ENCODE results near the gene SND1.

The SND1 gene

DNA sequence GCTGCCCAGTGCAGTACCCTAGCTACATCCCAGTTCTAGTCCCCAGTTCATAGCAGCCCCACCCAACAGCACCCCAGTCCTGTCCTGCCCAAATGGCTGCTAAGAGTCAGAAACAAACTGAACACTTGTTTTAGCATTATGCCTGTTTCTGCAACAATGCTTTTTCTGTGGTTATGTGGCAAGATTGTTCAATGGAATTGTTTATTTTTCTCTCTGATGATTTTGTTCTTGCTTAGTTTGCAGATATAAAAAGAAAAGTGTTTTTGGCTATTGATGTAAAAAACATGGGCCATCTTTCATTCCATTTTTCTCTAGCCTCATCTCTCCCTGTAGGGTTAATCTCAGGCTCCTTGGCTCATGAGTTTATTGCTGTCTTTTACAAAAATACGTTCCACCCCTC lies 336.8 kb downstream of the SND1 start:
- Mint-ChIP-seq H3K4me1 (ENCODE audit: low read depth) (peaks cover 5% of the 10 kb centered on the region), H3K36me3 (ENCODE audit: low read depth) (peaks cover 10% of the 10 kb centered on the region), H3K9me3 (no peaks in the 10 kb centered on the region), H3K4me3 (no peak overlapping the region), H3K27ac (no peak overlapping the region), H3K27me3 (ENCODE audit: low read depth) (no peaks in the 10 kb centered on the region)
- DNase-seq (ENCODE audit: low spot score) = no peak

DNA sequence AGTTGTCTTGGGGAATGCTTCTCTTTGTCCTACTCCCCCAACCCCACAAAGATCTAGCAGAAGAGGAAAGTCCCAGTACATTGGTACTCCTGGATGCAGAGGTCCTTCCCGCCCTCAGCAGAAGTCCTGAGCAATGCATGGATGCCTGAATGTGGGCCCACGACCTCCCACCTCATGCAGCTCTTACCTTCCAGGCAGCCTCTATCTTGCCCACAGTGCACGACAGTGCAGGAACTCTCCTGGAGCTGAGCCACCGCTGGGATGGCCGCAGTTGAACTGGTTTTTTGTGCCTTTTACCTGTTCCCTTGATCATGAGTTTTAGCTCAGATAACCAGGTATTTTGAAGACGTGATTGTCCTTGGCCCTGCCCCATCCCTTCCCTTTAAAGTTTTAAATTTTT lies 341.3 kb downstream of the SND1 start:
- Mint-ChIP-seq H3K27me3 (ENCODE audit: low read depth) (no peaks in the 10 kb centered on the region), H3K4me3 (no peak overlapping the region), H3K4me1 (ENCODE audit: low read depth) (peaks cover 2% of the 10 kb centered on the region), H3K36me3 (ENCODE audit: low read depth) (peaks cover 19% of the 10 kb centered on the region), H3K9me3 (no peaks in the 10 kb centered on the region), H3K27ac (no peak overlapping the region)
- no peak for DNase-seq (ENCODE audit: low spot score)

DNA sequence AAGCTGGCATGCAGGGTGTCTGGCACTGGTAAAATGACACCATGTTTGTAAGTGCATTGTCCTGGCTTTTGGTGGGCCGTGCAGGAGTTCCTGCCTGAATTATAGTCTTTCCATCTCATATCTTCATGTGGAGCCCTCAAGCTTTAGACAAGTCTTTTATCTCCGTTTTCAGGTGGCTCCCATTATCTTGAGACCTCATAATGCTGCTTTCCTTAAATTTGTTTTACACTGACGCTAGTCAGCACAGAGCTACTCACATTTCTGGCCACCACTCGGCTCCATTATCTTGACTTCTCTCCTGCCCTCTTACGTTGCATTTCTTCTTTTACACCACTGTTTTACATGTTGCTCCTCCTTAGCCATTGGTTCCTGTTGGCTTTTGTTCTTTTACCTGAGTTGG lies 342.0 kb downstream of the SND1 start:
- no peak overlapping the region for H3K27ac Mint-ChIP-seq
- H3K4me3 Mint-ChIP-seq = no peak overlapping the region

DNA sequence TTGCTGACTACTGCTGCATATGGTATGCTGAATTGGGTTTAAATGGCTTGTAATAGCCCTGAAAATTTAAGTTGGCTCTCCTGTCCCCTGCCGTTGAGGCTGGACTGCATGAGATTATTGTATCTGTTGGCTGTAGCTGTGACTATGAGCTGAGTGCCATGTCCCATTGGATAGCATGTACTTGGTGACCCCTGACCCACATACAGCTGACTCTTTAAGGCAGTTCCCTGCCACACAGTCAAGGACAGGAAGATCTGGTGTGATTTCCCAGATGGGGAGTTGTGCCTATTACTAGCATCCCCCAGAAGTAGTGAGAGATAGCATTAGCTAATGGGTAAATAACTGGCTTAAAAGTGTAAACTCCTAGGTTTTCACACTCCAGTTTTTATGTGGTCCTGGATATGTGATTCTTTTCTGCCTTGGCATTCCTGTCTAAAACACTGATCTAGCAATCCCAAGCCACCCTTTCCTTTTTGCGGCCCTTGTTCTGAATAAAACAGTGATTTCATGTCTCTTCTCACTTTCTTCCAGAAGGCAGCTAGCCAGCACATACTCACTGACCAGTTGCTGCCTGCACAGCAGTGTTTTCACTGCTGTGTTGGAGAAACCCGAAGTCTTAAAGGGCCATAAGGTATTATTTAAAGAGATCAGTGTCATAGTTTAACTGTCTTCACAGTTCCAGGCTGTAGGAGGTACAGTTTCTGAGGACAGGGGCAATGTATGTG lies 343.3 kb downstream of the SND1 start:
- no peaks in the 10 kb centered on the region for H3K27me3 Mint-ChIP-seq (ENCODE audit: low read depth)
- H3K9me3 Mint-ChIP-seq = no peaks in the 10 kb centered on the region
- no peak overlapping the region for H3K4me3 Mint-ChIP-seq
- peaks cover 19% of the 10 kb centered on the region for H3K36me3 Mint-ChIP-seq (ENCODE audit: low read depth)
- no peak for DNase-seq (ENCODE audit: low spot score)
- no peaks in the 10 kb centered on the region for H3K4me1 Mint-ChIP-seq (ENCODE audit: low read depth)
- H3K27ac Mint-ChIP-seq = no peak overlapping the region

More for the DNA sequence above, 342.0 kb downstream of the SND1 start:
- Mint-ChIP-seq H3K4me1 (ENCODE audit: low read depth) (no peaks in the 10 kb centered on the region), H3K9me3 (no peaks in the 10 kb centered on the region), H3K36me3 (ENCODE audit: low read depth) (peaks cover 19% of the 10 kb centered on the region), H3K27me3 (ENCODE audit: low read depth) (no peaks in the 10 kb centered on the region)
- no peak for DNase-seq (ENCODE audit: low spot score)

DNA sequence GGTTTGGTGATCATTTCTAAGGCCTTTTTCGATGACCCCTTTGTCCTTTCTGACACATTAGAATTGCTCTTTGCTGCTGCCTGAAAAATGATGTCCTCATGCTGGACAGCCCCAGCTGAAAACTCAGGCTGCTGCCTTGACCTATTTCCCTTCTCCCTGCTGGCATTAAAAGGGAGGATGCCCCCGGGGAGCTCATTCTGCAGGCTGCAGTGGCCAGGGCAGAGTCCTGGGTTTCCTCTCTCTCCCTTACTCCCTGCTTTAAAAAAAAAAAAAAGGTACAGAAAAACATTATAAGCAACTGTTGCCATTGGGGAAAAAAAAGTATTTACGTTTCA lies 343.9 kb downstream of the SND1 start:
- no peaks in the 10 kb centered on the region for H3K4me1 Mint-ChIP-seq (ENCODE audit: low read depth)
- no peak for DNase-seq (ENCODE audit: low spot score)
- no peaks in the 10 kb centered on the region for H3K27me3 Mint-ChIP-seq (ENCODE audit: low read depth)
- no peak overlapping the region for H3K27ac Mint-ChIP-seq
- H3K4me3 Mint-ChIP-seq = no peak overlapping the region
- H3K9me3 Mint-ChIP-seq = no peaks in the 10 kb centered on the region
- peaks cover 19% of the 10 kb centered on the region for H3K36me3 Mint-ChIP-seq (ENCODE audit: low read depth)

DNA sequence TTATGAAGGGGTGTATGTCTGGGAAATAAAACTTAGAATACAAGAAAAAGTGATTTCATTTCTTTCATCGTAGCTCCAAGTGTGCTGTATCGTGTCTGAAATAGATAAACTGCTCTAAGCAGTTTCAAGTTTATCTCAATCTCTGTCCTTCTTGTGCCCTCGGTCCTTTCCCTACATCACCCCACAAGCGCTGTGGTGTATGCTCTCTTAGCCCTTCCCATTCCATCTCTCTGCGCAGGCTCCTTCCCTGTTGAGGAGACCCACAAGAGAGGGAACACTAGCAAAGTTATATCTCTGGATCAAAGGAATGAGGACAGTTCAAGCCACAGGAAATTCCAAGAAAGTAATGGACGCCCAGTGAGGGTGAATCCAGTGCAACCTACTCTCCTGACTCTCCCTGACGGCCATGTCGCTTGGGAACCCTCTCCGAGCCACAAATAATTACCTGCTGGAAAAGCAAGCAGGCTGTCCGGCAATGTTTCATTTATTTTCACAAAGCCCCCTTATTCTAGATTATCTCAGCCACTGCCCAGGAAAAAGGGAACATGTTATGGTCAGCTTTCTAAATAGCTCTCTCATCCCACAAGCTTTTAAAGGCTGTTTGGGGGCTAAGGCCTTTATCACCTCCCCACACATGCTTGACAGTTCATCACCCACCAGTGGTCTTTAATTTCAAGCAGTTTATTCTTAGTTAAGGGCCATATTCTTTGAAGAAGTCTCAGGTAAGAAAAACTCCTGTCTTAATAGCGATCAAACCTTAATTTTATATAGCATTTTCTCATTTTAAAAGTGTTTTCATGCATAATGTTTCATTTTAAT lies 344.5 kb downstream of the SND1 start:
- Mint-ChIP-seq H3K27ac (no peak overlapping the region), H3K9me3 (no peaks in the 10 kb centered on the region), H3K36me3 (ENCODE audit: low read depth) (peaks cover 19% of the 10 kb centered on the region), H3K4me3 (no peak overlapping the region), H3K27me3 (ENCODE audit: low read depth) (no peaks in the 10 kb centered on the region), H3K4me1 (ENCODE audit: low read depth) (no peaks in the 10 kb centered on the region)
- no peak for DNase-seq (ENCODE audit: low spot score)

DNA sequence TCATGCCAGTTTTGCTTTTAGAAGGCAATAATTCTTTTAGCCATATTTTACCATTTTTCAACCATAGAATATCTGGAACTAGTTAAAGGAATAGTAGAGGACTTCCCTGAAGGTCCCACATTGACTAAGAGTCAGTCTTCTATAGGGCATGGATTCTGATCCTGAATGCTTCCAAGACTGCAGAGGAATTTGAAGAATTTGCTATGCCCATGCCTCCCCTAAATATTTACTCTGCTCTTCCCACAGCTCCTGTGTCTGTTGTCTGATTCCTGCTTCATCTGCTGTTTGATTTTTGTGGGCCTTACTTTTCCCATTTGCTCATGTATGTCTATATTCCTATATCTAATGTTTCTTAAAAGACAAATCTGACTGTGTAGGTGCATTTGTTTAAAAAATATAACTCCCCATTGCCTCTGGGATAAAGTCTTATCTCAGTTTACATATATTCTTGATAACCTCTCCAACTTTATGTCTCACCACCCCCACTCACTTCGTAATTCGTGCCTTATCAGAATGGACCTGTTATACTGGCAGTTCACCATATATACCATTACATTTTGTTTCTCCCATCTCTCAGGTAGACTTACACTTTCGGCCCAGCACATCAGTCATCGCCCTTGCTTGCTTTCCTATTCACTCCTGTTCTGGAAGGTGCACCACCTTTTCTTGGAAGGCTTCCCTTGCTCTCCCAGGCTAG lies 345.4 kb downstream of the SND1 start:
- Mint-ChIP-seq H3K36me3 (ENCODE audit: low read depth) (peaks cover 17% of the 10 kb centered on the region), H3K4me1 (ENCODE audit: low read depth) (no peaks in the 10 kb centered on the region), H3K4me3 (no peak overlapping the region), H3K9me3 (no peaks in the 10 kb centered on the region), H3K27ac (no peak overlapping the region), H3K27me3 (ENCODE audit: low read depth) (no peaks in the 10 kb centered on the region)
- no peak for DNase-seq (ENCODE audit: low spot score)

DNA sequence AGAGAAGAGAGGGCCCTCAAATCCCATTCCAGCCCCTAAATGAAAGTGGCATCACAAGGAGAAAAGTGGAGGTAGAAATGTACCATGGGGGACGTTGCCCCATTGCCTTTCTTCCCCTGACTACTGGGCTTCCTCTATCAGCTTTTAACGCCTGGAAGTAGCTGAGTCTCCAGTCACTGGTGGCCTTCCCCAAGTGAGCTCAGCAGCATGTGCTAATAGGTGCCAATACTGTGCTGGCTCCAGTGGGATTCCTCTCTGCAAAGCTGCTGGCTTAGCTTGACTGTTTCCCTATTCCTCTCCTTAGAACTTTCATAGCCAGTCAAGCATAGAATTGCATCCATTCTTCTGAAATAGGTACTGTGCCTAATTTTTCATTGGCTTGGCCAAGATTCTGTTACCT lies 346.7 kb downstream of the SND1 start:
- H3K9me3 Mint-ChIP-seq = no peaks in the 10 kb centered on the region
- H3K36me3 Mint-ChIP-seq (ENCODE audit: low read depth) = peaks cover 10% of the 10 kb centered on the region
- no peak overlapping the region for H3K27ac Mint-ChIP-seq
- DNase-seq (ENCODE audit: low spot score) = no peak
- H3K4me1 Mint-ChIP-seq (ENCODE audit: low read depth) = peaks cover 5% of the 10 kb centered on the region
- no peaks in the 10 kb centered on the region for H3K27me3 Mint-ChIP-seq (ENCODE audit: low read depth)
- H3K4me3 Mint-ChIP-seq = no peak overlapping the region

DNA sequence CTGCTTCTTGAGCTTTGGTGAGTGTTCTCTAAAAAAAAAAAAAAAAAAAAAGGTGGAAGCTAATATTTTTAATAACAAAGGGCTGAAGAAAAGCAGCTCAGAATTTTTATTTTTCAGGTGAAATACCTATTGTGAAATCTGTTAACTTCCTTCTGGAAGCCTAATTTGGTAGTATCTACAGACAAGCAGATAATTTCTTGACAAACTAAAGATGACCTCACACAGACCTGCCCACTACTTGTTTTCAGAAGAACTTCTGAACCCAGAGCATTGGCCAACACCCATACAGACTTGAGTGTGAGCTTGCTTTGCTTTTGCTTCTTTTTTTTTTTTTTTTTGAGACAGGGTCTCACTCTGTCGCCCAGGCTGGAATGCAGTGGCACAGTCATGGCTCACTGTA lies 348.1 kb downstream of the SND1 start:
- no peaks in the 10 kb centered on the region for H3K27me3 Mint-ChIP-seq (ENCODE audit: low read depth)
- H3K27ac Mint-ChIP-seq = no peak overlapping the region
- no peaks in the 10 kb centered on the region for H3K9me3 Mint-ChIP-seq
- H3K4me1 Mint-ChIP-seq (ENCODE audit: low read depth) = peaks cover 8% of the 10 kb centered on the region
- peaks cover 10% of the 10 kb centered on the region for H3K36me3 Mint-ChIP-seq (ENCODE audit: low read depth)
- DNase-seq (ENCODE audit: low spot score) = no peak
- no peak overlapping the region for H3K4me3 Mint-ChIP-seq

DNA sequence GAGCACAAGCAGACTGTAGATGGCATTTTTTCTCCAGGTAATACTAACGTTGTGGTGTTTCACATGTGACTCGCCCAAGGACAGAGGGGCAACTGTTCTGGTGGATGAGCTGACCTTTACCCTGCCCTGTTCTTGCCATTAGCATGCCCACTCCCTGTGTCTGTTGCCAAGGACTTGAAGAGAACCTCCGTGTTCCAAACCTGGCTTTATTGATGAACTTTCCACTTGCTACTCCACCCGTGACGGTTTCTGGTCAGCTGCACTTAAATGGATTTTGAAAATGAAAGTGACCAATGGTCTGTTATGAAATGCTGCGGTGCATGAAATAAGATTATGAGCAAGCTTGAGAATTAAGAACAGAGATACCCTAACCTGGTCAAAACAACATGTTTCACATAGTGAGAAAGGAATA lies 348.9 kb downstream of the SND1 start:
- no peak overlapping the region for H3K27ac Mint-ChIP-seq
- H3K4me3 Mint-ChIP-seq = no peak overlapping the region
- H3K27me3 Mint-ChIP-seq (ENCODE audit: low read depth) = no peaks in the 10 kb centered on the region
- DNase-seq (ENCODE audit: low spot score) = no peak
- H3K9me3 Mint-ChIP-seq = no peaks in the 10 kb centered on the region
- H3K36me3 Mint-ChIP-seq (ENCODE audit: low read depth) = peaks cover 9% of the 10 kb centered on the region
- peaks cover 8% of the 10 kb centered on the region for H3K4me1 Mint-ChIP-seq (ENCODE audit: low read depth)

DNA sequence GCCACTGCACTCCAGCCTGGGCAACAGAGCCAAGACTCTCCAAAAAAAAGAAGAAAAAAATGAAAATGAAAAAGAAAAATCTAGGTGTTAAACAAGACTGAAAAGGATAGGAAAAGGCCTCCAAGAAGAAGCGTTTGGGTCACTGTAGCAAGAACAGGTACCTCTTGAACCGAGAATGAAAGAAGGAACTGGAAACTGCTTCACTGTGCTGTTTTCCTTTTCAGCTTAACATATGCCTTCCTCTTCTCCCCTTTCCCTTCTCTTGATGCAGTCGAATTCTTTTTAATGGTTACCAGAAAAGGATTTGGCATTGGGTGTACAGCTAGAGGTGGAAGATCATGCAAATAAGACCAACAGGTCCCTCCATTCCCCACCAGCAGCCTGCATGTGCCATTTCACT lies 351.2 kb downstream of the SND1 start:
- H3K4me3 Mint-ChIP-seq = no peak overlapping the region
- peaks cover 2% of the 10 kb centered on the region for H3K36me3 Mint-ChIP-seq (ENCODE audit: low read depth)
- no peaks in the 10 kb centered on the region for H3K9me3 Mint-ChIP-seq
- H3K27ac Mint-ChIP-seq = no peak overlapping the region
- H3K27me3 Mint-ChIP-seq (ENCODE audit: low read depth) = no peaks in the 10 kb centered on the region
- no peak for DNase-seq (ENCODE audit: low spot score)
- H3K4me1 Mint-ChIP-seq (ENCODE audit: low read depth) = peaks cover 8% of the 10 kb centered on the region

DNA sequence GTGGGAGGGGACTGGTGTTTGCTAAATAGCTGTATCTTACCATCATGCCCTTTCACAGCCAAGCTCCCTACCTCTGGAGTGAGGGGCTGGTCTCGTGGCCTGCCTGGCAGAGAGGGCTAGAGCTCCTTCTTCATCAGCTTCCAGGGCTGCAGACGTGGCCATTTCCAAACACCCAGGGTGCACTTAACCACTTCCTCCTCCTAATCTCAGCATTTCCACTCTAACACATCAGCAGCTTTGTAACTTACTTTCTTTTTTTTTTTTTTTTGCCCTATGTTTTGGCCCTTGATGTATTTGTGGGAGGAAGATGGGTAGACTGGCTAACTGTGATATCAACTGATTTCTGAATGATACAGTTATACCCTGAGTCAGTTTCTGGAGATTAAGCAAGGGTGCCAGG lies 351.8 kb downstream of the SND1 start:
- Mint-ChIP-seq H3K9me3 (no peaks in the 10 kb centered on the region), H3K36me3 (ENCODE audit: low read depth) (peaks cover 2% of the 10 kb centered on the region), H3K27ac (no peak overlapping the region), H3K4me3 (no peak overlapping the region), H3K27me3 (ENCODE audit: low read depth) (no peaks in the 10 kb centered on the region), H3K4me1 (ENCODE audit: low read depth) (peaks cover 8% of the 10 kb centered on the region)
- no peak for DNase-seq (ENCODE audit: low spot score)

DNA sequence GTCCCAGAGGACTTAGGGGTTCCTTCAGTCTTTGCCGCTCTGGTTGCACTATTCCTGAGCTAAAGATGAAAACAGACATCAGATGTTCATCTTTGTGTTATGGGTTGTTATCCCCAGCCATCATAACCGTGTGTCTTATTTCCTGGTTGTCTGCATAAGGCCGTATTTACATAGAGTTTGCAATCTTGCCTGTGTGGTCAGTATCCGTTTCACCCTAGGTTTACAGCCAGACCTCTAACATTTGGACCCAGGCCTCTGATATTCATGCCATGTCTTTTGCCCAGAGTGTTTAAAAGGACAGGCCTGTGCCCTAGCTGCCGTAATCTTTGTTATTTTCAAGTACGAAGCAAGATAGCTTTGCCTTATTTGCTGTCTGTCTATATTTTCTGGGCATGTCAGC lies 352.6 kb downstream of the SND1 start:
- H3K27me3 Mint-ChIP-seq (ENCODE audit: low read depth) = no peaks in the 10 kb centered on the region
- no peak for DNase-seq (ENCODE audit: low spot score)
- no peaks in the 10 kb centered on the region for H3K9me3 Mint-ChIP-seq
- H3K4me1 Mint-ChIP-seq (ENCODE audit: low read depth) = peaks cover 8% of the 10 kb centered on the region
- peaks cover 2% of the 10 kb centered on the region for H3K36me3 Mint-ChIP-seq (ENCODE audit: low read depth)
- H3K4me3 Mint-ChIP-seq = no peak overlapping the region
- H3K27ac Mint-ChIP-seq = no peak overlapping the region

DNA sequence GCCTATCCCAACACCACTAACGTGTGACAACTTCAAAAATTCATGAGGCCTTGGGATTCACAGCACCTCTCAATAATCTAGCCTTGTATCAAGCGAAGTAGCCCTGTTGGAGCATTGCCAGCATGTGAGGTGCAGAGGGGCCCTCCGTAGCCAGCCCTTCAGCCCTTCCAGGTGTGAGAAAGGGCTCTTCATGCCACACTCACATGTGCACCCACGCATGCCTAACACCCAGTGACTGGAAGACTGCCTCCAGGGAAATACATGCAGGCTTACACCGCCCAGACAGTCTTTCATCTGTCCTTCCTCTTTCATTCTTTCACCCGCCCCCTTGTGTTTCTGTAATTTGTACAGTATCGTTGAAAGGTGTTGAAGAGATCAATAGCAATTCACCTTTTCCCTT lies 353.1 kb downstream of the SND1 start:
- Mint-ChIP-seq H3K9me3 (no peaks in the 10 kb centered on the region), H3K27ac (no peak overlapping the region), H3K4me3 (no peak overlapping the region), H3K36me3 (ENCODE audit: low read depth) (peaks cover 2% of the 10 kb centered on the region), H3K4me1 (ENCODE audit: low read depth) (peaks cover 8% of the 10 kb centered on the region), H3K27me3 (ENCODE audit: low read depth) (no peaks in the 10 kb centered on the region)
- DNase-seq (ENCODE audit: low spot score) = no peak
